Measurements from ENCODE around the gene CREB5. TPM values are rescaled to one million over a fixed set of nuclear protein-coding genes. Genes with fewer than 3 reads are reported as not detected.

CREB5 gene
- polyA plus RNA-seq, 1 donor from 2014 or later, result 3.7 TPM

- Histone ChIP-seq H3K9me3 (ENCODE audit: low read length) (no peaks in the 10 kb centered on the region), H3K36me3 (ENCODE audit: insufficient read depth, low read length) (no peaks in the 10 kb centered on the region), H3K4me2 (ENCODE audit: low read length) (peak overlapping the region; percentile 31), H3K79me2 (replicated peaks; ENCODE audit: insufficient read depth, low read length) (no peaks in the 10 kb centered on the region), H3K27me3 (ENCODE audit: insufficient read depth, low read depth, low read length) (no peaks in the 10 kb centered on the region), H2AFZ (ENCODE audit: low read depth, low read length) (no peak overlapping the region), H3K4me3 (ENCODE audit: low read length) (peak overlapping the region; percentile 27), H3F3A (ENCODE audit: insufficient read depth, low read length, poor library complexity, severe bottlenecking) (peaks cover 5% of the 10 kb centered on the region), H3K9me2 (ENCODE audit: insufficient read depth, low read length) (no peaks in the 10 kb centered on the region), H3K27ac (ENCODE audit: low read length) (no peak overlapping the region), H3K9ac (ENCODE audit: low read length) (no peak overlapping the region), H4K20me1 (ENCODE audit: insufficient read depth) (no peaks in the 10 kb centered on the region)
- TF ChIP-seq POLR2AphosphoS5 (IDR thresholded peaks at IDR 0.05), result peak; percentile 25
- no peak for TF ChIP-seq TAF1 (IDR thresholded peaks at IDR 0.05; ENCODE audit: low read depth)
- peak; percentile 84 for TF ChIP-seq EP300 (conservative IDR thresholded peaks at IDR 0.05; ENCODE audit: poor library complexity, severe bottlenecking)
- no peak for TF ChIP-seq REST (IDR thresholded peaks at IDR 0.05; ENCODE audit: borderline replicate concordance)
- no peak for TF ChIP-seq MXI1 (conservative IDR thresholded peaks at IDR 0.05; ENCODE audit: poor library complexity, severe bottlenecking)
- no peak for TF ChIP-seq SMC3 (conservative IDR thresholded peaks at IDR 0.05; ENCODE audit: poor library complexity)
- no peak for TF ChIP-seq EZH2 (IDR thresholded peaks at IDR 0.05; ENCODE audit: borderline replicate concordance, insufficient read depth, low read length, poor library complexity, severe bottlenecking)
- TF ChIP-seq, protein P1, sequence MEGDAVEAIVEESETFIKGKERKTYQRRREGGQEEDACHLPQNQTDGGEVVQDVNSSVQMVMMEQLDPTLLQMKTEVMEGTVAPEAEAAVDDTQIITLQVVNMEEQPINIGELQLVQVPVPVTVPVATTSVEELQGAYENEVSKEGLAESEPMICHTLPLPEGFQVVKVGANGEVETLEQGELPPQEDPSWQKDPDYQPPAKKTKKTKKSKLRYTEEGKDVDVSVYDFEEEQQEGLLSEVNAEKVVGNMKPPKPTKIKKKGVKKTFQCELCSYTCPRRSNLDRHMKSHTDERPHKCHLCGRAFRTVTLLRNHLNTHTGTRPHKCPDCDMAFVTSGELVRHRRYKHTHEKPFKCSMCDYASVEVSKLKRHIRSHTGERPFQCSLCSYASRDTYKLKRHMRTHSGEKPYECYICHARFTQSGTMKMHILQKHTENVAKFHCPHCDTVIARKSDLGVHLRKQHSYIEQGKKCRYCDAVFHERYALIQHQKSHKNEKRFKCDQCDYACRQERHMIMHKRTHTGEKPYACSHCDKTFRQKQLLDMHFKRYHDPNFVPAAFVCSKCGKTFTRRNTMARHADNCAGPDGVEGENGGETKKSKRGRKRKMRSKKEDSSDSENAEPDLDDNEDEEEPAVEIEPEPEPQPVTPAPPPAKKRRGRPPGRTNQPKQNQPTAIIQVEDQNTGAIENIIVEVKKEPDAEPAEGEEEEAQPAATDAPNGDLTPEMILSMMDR (IDR thresholded peaks at IDR 0.05; ENCODE audit: poor library complexity, severe bottlenecking), result no peak
These were observed 302.3 kb downstream of the CREB5 start for GRCh38 chr7:28714459-28715120.

DNA sequence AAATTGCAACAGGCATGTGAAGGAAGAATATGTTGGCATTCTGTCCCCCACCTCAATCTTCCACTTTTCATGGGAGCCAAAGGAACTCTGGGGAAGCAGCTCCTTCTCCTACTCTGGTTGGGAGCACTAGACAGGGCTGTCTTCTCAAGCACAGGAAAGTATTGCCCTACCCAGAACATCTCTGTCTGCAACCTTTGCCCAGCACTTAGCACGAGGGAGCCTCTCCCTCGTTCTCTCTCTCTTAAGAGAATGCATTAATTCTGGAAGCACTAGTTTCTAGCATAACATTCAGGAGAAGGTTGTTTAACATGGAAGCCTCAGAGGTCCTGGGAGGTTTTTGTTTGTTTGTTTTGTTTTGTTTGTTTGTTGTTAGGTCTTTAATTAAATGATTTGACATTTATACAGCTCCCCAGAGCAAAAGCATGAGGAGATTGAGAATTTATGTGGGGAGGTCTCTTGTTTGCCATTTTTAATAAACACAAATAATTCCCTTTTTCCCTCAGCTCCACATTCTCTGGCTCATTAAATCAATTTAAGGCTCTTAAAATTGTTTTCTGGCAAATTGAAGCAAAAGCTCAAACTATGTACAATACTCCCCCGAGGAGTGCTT lies 305.2 kb downstream of the CREB5 start:
- H3F3A ChIP-seq (ENCODE audit: insufficient read depth, low read length, poor library complexity, severe bottlenecking), result no peaks in the 10 kb centered on the region
- H2AFZ ChIP-seq (ENCODE audit: low read depth, low read length), result no peak overlapping the region
- H3K4me2 ChIP-seq (ENCODE audit: low read length), result no peak overlapping the region
- no peak overlapping the region for H3K9ac ChIP-seq (ENCODE audit: low read length)
- H3K9me2 ChIP-seq (ENCODE audit: insufficient read depth, low read length), result no peaks in the 10 kb centered on the region
- no peaks in the 10 kb centered on the region for H3K27me3 ChIP-seq (ENCODE audit: insufficient read depth, low read depth, low read length)
- H3K36me3 ChIP-seq (ENCODE audit: insufficient read depth, low read length), result no peaks in the 10 kb centered on the region
- H3K27ac ChIP-seq (ENCODE audit: low read length), result no peak overlapping the region
- no peak for TF ChIP-seq SMC3 (conservative IDR thresholded peaks at IDR 0.05; ENCODE audit: poor library complexity)
- TF ChIP-seq REST (IDR thresholded peaks at IDR 0.05; ENCODE audit: borderline replicate concordance), result no peak
- no peak for TF ChIP-seq POLR2AphosphoS5 (IDR thresholded peaks at IDR 0.05)
- TF ChIP-seq TAF1 (IDR thresholded peaks at IDR 0.05; ENCODE audit: low read depth), result no peak
- no peak for TF ChIP-seq EZH2 (IDR thresholded peaks at IDR 0.05; ENCODE audit: borderline replicate concordance, insufficient read depth, low read length, poor library complexity, severe bottlenecking)
- TF ChIP-seq RAD21 (conservative IDR thresholded peaks at IDR 0.05), result no peak
- TF ChIP-seq EP300 (conservative IDR thresholded peaks at IDR 0.05; ENCODE audit: poor library complexity, severe bottlenecking), result no peak
- TF ChIP-seq MXI1 (conservative IDR thresholded peaks at IDR 0.05; ENCODE audit: poor library complexity, severe bottlenecking), result no peak
- TF ChIP-seq, protein P1 (IDR thresholded peaks at IDR 0.05; ENCODE audit: poor library complexity, severe bottlenecking), result no peak
- H3K9me3 ChIP-seq (ENCODE audit: low read length), result no peaks in the 10 kb centered on the region
- no peak overlapping the region for H3K4me3 ChIP-seq (ENCODE audit: low read length)
- H4K20me1 ChIP-seq (ENCODE audit: insufficient read depth), result no peaks in the 10 kb centered on the region
- H3K79me2 ChIP-seq (replicated peaks; ENCODE audit: insufficient read depth, low read length), result no peaks in the 10 kb centered on the region
